Measurements from ENCODE around the gene CWC22. TPM values are rescaled to one million over a fixed set of nuclear protein-coding genes. Genes with fewer than 3 reads are reported as not detected.

The CWC22 gene
- total RNA-seq, 1 donor from 2014 or later, result 10.5 TPM

GRCh38 chr2:179991344-179991743 lies 15.8 kb downstream of the CWC22 start:
- H3K4me3 ChIP-seq (ENCODE audit: low read depth, low read length), result no peak overlapping the region
- no peak for DNase-seq (ENCODE audit: low read depth)
- peak; percentile 50 for TF ChIP-seq CTCF (conservative IDR thresholded peaks at IDR 0.05; ENCODE audit: low read depth, low read length)

GRCh38 chr2:179990676-179991317 lies 16.3 kb downstream of the CWC22 start:
- no peak for TF ChIP-seq CTCF (conservative IDR thresholded peaks at IDR 0.05; ENCODE audit: low read depth, low read length)
- no peak for DNase-seq (ENCODE audit: low read depth)

GRCh38 chr2:179987916-179988315 lies 19.2 kb downstream of the CWC22 start:
- H3K4me3 ChIP-seq (ENCODE audit: low read depth, low read length), result no peak overlapping the region
- no peak for TF ChIP-seq CTCF (conservative IDR thresholded peaks at IDR 0.05; ENCODE audit: low read depth, low read length)
- no peak for DNase-seq (ENCODE audit: low read depth)

More at GRCh38 chr2:179990676-179991317, 16.3 kb downstream of the CWC22 start:
- no peak overlapping the region for H3K4me3 ChIP-seq (ENCODE audit: low read depth, low read length)

GRCh38 chr2:179985163-179985820 lies 21.8 kb downstream of the CWC22 start:
- no peak overlapping the region for H3K4me3 ChIP-seq (ENCODE audit: low read depth, low read length)
- no peak for DNase-seq (ENCODE audit: low read depth)
- TF ChIP-seq CTCF (conservative IDR thresholded peaks at IDR 0.05; ENCODE audit: low read depth, low read length), result no peak

- no peak for TF ChIP-seq CTCF (conservative IDR thresholded peaks at IDR 0.05; ENCODE audit: low read depth, low read length)
- no peak for DNase-seq (ENCODE audit: low read depth)
- no peak overlapping the region for H3K4me3 ChIP-seq (ENCODE audit: low read depth, low read length)
These were observed 23.7 kb downstream of the CWC22 start for GRCh38 chr2:179983250-179983932.

GRCh38 chr2:179981085-179981484 lies 26.0 kb downstream of the CWC22 start:
- no peak overlapping the region for H3K4me3 ChIP-seq (ENCODE audit: low read depth, low read length)
- DNase-seq (ENCODE audit: low read depth), result no peak
- TF ChIP-seq CTCF (conservative IDR thresholded peaks at IDR 0.05; ENCODE audit: low read depth, low read length), result no peak

Data from epithelial cell of proximal tubule (primary cell).